Chondrocyte (in vitro differentiated cells): ENCODE measurements around the gene SPTBN4. TPM values are rescaled to one million over a fixed set of nuclear protein-coding genes. Genes with fewer than 3 reads are reported as not detected.
"Not testable (repeated sequence)": the region's sequence is repeated elsewhere in the genome, so short reads cannot be mapped to it uniquely, and the experiment has no call there.

Experiments
- DNase-seq: peaks from one replicate; pipeline ENCODE4 v3.0.0; 2021; ENCODE audit warnings: mixed read lengths, low spot score
- H3K27ac Mint-ChIP-seq: one replicate; pipeline ENCODE4 v1.8.0; 2021; ENCODE audit warnings: mild to moderate bottlenecking, moderate library complexity, mixed read lengths; ENCODE audit not compliant: unreplicated experiment
- H3K27me3 Mint-ChIP-seq: 2 replicates; pipeline ENCODE4 v1.8.0; 2021; ENCODE audit warnings: low read depth, mixed read lengths
- H3K36me3 Mint-ChIP-seq: 2 replicates; pipeline ENCODE4 v1.8.0; 2021; ENCODE audit warnings: low read depth, mixed read lengths
- H3K4me1 Mint-ChIP-seq: 2 replicates; pipeline ENCODE4 v1.8.0; 2021; ENCODE audit warnings: low read depth, mild to moderate bottlenecking, mixed read lengths
- H3K4me3 Mint-ChIP-seq: one replicate; pipeline ENCODE4 v1.8.0; 2021; ENCODE audit warnings: mild to moderate bottlenecking, moderate library complexity, mixed read lengths; ENCODE audit not compliant: unreplicated experiment
- H3K9me3 Mint-ChIP-seq: 2 replicates; pipeline ENCODE4 v1.8.0; 2021; ENCODE audit warnings: low read depth, mixed read lengths
- total RNA-seq: library from RNA; stranded (reverse); gene quantifications from 3 replicates; pipeline ENCODE4 v1.2.1, GENCODE V29; 2021
- TF ChIP-seq, protein P1 (sequence below): fragments of 200-600 bp; sonication (generic); IDR thresholded peaks from 2 replicates; pipeline ENCODE4 v1.5.0; 2021; ENCODE audit warnings: antibody characterized with exemption, mild to moderate bottlenecking, moderate library complexity

SPTBN4 gene
- total RNA-seq, 1 donor from 2014 or later = 2.5 TPM

DNA sequence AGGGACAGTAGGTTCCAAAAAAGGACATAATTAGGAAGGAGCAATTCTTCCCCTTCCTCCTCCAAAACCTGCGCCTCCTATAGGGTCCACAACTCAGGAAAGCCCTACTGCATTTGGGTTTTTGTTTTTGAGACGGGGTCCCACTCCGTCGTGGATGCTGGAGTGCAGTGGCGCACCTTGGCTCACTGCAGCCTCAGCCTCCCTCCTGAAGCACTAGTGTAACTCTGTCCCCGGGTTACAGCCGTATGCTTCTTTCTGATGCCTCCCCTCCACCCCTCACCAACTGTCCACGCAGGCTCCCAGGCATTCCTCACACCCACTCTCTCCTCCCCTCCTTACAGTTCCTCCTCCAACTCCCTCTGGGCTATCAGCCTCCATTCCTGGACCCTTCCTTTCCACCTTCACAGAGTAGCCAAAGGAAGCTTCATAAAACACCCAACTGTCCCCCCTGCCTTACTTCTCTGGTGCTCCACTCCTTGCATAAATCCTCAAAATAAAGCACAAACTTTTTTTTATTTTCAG, 20.5 kb upstream of the SPTBN4 start:
- no peak for DNase-seq
- Mint-ChIP-seq H3K27ac (peak overlapping the region; percentile 81), H3K9me3 (no peaks in the 10 kb centered on the region), H3K4me1 (peaks cover 26% of the 10 kb centered on the region), H3K36me3 (peaks cover 8% of the 10 kb centered on the region), H3K4me3 (no peak overlapping the region), H3K27me3 (no peaks in the 10 kb centered on the region)
- TF ChIP-seq, protein P1, sequence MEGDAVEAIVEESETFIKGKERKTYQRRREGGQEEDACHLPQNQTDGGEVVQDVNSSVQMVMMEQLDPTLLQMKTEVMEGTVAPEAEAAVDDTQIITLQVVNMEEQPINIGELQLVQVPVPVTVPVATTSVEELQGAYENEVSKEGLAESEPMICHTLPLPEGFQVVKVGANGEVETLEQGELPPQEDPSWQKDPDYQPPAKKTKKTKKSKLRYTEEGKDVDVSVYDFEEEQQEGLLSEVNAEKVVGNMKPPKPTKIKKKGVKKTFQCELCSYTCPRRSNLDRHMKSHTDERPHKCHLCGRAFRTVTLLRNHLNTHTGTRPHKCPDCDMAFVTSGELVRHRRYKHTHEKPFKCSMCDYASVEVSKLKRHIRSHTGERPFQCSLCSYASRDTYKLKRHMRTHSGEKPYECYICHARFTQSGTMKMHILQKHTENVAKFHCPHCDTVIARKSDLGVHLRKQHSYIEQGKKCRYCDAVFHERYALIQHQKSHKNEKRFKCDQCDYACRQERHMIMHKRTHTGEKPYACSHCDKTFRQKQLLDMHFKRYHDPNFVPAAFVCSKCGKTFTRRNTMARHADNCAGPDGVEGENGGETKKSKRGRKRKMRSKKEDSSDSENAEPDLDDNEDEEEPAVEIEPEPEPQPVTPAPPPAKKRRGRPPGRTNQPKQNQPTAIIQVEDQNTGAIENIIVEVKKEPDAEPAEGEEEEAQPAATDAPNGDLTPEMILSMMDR = no peak

DNA sequence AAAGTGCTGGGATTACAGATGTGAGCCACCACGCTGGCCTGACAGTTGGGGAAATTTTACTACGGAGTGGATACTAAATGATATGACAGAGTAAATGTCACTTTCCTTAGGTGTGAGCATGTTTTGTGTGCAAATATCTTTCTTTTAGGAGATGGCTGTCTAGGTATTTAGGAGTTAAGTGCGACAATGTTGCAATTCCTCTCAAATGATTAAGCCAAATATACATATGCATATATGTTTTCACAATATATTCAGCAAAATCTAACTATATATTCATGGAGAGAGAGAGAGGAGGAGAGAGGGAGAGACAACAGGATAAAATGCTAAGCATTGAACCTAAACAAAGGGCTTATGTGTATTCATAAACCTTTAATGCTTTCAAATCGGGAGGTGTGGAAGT, 17.3 kb upstream of the SPTBN4 start:
- DNase-seq = no peak
- peaks cover 10% of the 10 kb centered on the region for H3K4me1 Mint-ChIP-seq
- H3K9me3 Mint-ChIP-seq = no peaks in the 10 kb centered on the region
- no peaks in the 10 kb centered on the region for H3K27me3 Mint-ChIP-seq
- TF ChIP-seq, protein P1 = no peak
- peaks cover 2% of the 10 kb centered on the region for H3K36me3 Mint-ChIP-seq
- no peak overlapping the region for H3K4me3 Mint-ChIP-seq
- H3K27ac Mint-ChIP-seq = no peak overlapping the region

DNA sequence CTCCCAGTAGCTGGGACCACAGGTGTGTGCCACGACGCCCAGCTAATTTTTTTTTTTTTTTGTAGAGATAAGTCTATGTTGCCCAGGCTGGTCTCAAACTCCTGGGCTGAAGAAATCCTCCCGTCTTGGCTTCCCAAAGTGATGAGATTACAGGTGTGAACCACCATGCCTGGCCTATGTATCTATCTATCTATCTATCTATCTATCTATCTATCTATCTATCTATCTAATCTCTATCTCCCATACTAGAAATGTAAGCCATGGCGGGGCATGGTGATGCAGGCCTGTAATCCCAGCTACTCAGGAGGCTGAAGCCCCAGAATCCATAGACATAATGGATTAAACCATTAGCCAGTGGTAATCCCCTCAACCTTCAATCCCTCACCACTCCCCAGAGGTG, 16.1 kb upstream of the SPTBN4 start:
- H3K36me3 Mint-ChIP-seq = peaks cover 2% of the 10 kb centered on the region
- H3K9me3 Mint-ChIP-seq = no peaks in the 10 kb centered on the region
- TF ChIP-seq, protein P1 = no peak
- H3K4me1 Mint-ChIP-seq = peaks cover 4% of the 10 kb centered on the region
- no peak overlapping the region for H3K4me3 Mint-ChIP-seq
- no peaks in the 10 kb centered on the region for H3K27me3 Mint-ChIP-seq
- no peak overlapping the region for H3K27ac Mint-ChIP-seq
- DNase-seq = no peak

DNA sequence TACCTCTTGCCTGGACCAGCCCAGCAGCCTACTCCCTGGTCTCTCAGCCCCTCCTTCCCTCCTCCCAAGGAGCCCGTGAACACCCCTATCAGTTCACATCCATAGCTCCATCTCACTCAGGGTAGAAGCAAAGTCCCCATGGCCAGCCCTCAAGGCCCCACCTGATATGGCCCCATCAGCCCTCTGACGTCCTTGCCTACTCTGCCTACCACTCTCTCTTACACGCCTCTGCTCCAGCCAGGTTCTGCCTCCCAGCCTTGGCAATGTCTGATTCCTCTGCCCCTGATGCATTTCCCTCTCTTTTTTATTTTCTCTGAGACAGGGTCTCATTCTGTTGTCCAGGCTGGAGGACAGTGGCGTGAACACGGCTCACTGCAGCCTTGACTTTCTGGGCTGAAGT, 14.8 kb upstream of the SPTBN4 start:
- no peaks in the 10 kb centered on the region for H3K27me3 Mint-ChIP-seq
- no peaks in the 10 kb centered on the region for H3K4me1 Mint-ChIP-seq
- no peak overlapping the region for H3K27ac Mint-ChIP-seq

DNA sequence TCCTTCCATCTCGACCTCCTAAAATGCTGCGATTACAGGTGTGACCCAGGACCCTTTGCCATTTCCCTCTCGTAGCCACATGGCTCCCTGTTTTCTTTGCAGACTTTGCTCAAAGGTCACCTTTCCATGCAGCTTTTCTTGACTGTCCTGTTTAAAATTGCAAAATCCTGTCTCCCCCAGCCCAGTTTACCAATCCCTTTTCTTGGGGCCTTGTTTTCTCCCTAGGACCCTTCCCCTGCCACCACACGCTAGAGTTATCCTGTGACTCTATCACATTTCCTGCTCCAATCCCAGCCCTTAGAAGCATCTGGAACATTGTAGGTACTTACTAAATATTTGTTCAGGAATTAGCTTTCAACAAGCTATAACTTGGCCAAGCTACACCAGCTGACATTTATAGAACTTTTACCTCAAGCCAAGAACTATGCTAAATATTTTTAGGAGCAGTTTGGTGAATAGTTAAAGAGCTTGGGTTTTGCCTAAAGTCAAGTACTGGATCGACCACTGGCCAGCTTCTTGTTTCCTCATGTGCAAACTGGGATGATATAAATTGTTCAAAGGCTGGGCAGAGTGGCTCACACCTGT, 13.6 kb upstream of the SPTBN4 start:
- H3K4me1 Mint-ChIP-seq = no peaks in the 10 kb centered on the region
- H3K4me3 Mint-ChIP-seq = no peak overlapping the region
- TF ChIP-seq, protein P1 = no peak
- H3K27ac Mint-ChIP-seq = no peak overlapping the region
- no peak for DNase-seq
- H3K36me3 Mint-ChIP-seq = no peaks in the 10 kb centered on the region
- H3K27me3 Mint-ChIP-seq = no peaks in the 10 kb centered on the region
- H3K9me3 Mint-ChIP-seq = no peaks in the 10 kb centered on the region

More for the DNA sequence above, 14.8 kb upstream of the SPTBN4 start:
- H3K9me3 Mint-ChIP-seq = no peaks in the 10 kb centered on the region
- no peak for DNase-seq
- H3K4me3 Mint-ChIP-seq = no peak overlapping the region
- peaks cover 2% of the 10 kb centered on the region for H3K36me3 Mint-ChIP-seq
- TF ChIP-seq, protein P1 = no peak

DNA sequence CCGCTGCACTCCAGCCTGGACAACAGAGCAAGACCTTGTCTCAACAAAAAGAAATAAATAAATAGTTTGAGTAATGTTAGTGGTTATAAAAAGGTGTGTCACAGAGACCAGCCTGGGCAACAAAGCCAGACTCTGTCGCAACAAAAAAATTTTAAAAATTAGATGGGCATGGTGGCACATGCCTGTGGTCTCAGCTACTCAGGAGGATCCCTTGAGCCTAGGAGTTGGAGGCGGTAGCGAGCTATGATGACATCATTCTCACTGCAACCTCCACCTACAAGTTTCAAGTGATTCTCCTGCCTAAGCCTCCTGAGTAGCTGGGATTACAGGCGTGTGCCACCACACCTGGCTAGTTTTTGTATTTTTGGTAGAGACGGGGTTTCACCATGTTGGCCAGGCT, 12.9 kb upstream of the SPTBN4 start:
- H3K27me3 Mint-ChIP-seq, H3K36me3 Mint-ChIP-seq, H3K27ac Mint-ChIP-seq, H3K4me1 Mint-ChIP-seq, H3K9me3 Mint-ChIP-seq, H3K4me3 Mint-ChIP-seq, DNase-seq: not testable (repeated sequence)
